IPS-15b (cell line): Measurements from ENCODE around the gene CRIP3.

ENCODE experiments used
- H3K27me3 ChIP-seq: one replicate; pipeline ENCODE4 v1.6.1; 2013; ENCODE audit warnings: low read length; ENCODE audit not compliant: control insufficient read depth, insufficient read depth
- H3K36me3 ChIP-seq: one replicate; pipeline ENCODE4 v1.6.1; 2013; ENCODE audit warnings: low read length; ENCODE audit not compliant: control insufficient read depth, insufficient read depth
- H3K4me1 ChIP-seq: one replicate; pipeline ENCODE4 v1.6.1; 2013; ENCODE audit warnings: mild to moderate bottlenecking, low read length; ENCODE audit not compliant: control insufficient read depth, insufficient read depth
- H3K4me3 ChIP-seq: one replicate; pipeline ENCODE4 v1.5.1; 2013; ENCODE audit warnings: low read depth, low read length
- H3K9ac ChIP-seq: one replicate; pipeline ENCODE4 v1.6.1; 2013; ENCODE audit warnings: low read depth, mild to moderate bottlenecking, low read length
- H3K9me3 ChIP-seq: one replicate; pipeline ENCODE4 v1.6.1; 2013; ENCODE audit warnings: mild to moderate bottlenecking, low read length; ENCODE audit not compliant: control insufficient read depth, insufficient read depth

Gene CRIP3

DNA sequence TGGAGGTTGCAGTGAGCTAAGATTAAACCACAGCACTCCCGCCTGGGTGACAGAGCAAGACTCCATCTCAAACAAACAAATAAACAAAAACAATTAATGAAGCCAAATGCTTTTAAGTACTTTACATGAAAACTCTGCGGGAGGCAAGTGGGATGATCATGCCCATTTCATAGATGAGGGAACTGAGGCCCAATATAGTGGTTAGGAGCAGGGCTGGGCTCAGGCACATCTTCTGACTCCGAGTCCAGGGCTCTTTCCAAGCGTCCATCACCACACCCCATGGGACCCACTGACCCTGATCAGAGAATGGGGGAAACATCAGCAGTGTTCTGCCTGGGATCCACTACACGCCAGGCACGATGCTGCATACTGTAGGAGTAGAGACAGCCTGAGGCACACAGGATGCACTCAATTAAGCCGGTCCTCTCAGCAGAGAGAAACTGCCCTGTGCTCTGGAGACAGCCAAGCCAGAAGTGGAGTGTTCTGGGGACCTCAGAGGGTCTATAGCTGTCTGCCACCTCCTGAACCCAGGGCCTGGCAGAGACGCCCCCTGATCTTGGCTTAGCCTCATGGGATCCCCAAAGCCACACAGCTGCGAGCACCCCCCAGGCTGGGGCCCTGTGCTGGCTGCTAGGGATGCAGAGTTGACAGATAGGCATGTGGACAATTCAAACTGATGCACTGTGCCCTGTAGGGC is 51.8 kb downstream of the CRIP3 start:
- Histone ChIP-seq H3K36me3 (no peaks in the 10 kb centered on the region), H3K9ac (no peak overlapping the region), H3K4me3 (no peak overlapping the region), H3K4me1 (no peaks in the 10 kb centered on the region), H3K27me3 (no peaks in the 10 kb centered on the region), H3K9me3 (no peaks in the 10 kb centered on the region)
